Colonic mucosa (tissue), 4 donors: ENCODE measurements around the gene SORT1. TPM values are rescaled to one million over a fixed set of nuclear protein-coding genes. Genes with fewer than 3 reads are reported as not detected.

Source experiments
- DNase-seq: peaks from one replicate; pipeline ENCODE4 v3.0.0-alpha.2; 2020
- H3K27ac ChIP-seq: fragments of 200-600 bp; one replicate; pipeline ENCODE4 v1.8.0; 2021
- H3K27me3 ChIP-seq: fragments of 200-600 bp; one replicate; pipeline ENCODE4 v1.8.0; 2021
- H3K36me3 ChIP-seq: fragments of 200-600 bp; one replicate; pipeline ENCODE4 v1.8.0; 2021
- H3K4me1 ChIP-seq: fragments of 200-600 bp; one replicate; pipeline ENCODE4 v1.8.0; 2021; ENCODE audit warnings: mild to moderate bottlenecking
- H3K4me3 ChIP-seq: fragments of 200-600 bp; one replicate; pipeline ENCODE4 v1.8.0; 2021
- H3K9ac ChIP-seq, 2 donors: one replicate each; pipeline ENCODE4 v1.7.0; 2013; ENCODE audit warnings: control low read depth in 2 of 2, low read depth in 2 of 2, low read length in 2 of 2
- H3K9me3 ChIP-seq: fragments of 200-600 bp; one replicate; pipeline ENCODE4 v1.8.0; 2021
- intact Hi-C: fragments of 100-400 bp; cut with DNase I; formaldehyde crosslinking; loops from one replicate; pipeline ENCODE4 v1.14.1; 2022
- total RNA-seq, 2 donors: library from RNA; stranded (reverse); fragmentation: NEBNext Ultra II Directional in 1 of 2; extraction: Animal tissue kit (Norgen Biotek cat#: 25700) in 1 of 2; gene quantifications; one replicate each; pipeline ENCODE4 v1.2.1, GENCODE V29; 2021
- TF ChIP-seq, protein P1 (sequence below): fragments of 200-600 bp; IDR thresholded peaks from one replicate; pipeline ENCODE4 v1.8.0; 2022; ENCODE audit warnings: antibody characterized with exemption, mild to moderate bottlenecking
- donor health status: healthy.
- donor health status: DM: no; HTN: no; CAD: no.
- donor health status: DM: no; HTN: no; CAD: no.

The SORT1 gene
- total RNA-seq, 2 donors from 2014 or later, result 76.2 to 134 TPM

DNA sequence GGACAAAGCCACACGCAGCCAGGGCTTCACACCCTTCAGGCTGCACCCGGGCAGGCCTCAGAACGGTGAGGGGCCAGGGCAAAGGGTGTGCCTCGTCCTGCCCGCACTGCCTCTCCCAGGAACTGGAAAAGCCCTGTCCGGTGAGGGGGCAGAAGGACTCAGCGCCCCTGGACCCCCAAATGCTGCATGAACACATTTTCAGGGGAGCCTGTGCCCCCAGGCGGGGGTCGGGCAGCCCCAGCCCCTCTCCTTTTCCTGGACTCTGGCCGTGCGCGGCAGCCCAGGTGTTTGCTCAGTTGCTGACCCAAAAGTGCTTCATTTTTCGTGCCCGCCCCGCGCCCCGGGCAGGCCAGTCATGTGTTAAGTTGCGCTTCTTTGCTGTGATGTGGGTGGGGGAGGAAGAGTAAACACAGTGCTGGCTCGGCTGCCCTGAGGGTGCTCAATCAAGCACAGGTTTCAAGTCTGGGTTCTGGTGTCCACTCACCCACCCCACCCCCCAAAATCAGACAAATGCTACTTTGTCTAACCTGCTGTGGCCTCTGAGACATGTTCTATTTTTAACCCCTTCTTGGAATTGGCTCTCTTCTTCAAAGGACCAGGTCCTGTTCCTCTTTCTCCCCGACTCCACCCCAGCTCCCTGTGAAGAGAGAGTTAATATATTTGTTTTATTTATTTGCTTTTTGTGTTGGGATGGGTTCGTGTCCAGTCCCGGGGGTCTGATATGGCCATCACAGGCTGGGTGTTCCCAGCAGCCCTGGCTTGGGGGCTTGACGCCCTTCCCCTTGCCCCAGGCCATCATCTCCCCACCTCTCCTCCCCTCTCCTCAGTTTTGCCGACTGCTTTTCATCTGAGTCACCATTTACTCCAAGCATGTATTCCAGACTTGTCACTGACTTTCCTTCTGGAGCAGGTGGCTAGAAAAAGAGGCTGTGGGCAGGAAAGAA is 122.9 kb downstream of the SORT1 start:
- no peak overlapping the region for H3K27ac ChIP-seq
- no peaks in the 10 kb centered on the region for H3K36me3 ChIP-seq
- TF ChIP-seq, protein P1, sequence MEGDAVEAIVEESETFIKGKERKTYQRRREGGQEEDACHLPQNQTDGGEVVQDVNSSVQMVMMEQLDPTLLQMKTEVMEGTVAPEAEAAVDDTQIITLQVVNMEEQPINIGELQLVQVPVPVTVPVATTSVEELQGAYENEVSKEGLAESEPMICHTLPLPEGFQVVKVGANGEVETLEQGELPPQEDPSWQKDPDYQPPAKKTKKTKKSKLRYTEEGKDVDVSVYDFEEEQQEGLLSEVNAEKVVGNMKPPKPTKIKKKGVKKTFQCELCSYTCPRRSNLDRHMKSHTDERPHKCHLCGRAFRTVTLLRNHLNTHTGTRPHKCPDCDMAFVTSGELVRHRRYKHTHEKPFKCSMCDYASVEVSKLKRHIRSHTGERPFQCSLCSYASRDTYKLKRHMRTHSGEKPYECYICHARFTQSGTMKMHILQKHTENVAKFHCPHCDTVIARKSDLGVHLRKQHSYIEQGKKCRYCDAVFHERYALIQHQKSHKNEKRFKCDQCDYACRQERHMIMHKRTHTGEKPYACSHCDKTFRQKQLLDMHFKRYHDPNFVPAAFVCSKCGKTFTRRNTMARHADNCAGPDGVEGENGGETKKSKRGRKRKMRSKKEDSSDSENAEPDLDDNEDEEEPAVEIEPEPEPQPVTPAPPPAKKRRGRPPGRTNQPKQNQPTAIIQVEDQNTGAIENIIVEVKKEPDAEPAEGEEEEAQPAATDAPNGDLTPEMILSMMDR, result no peak
- H3K9me3 ChIP-seq, result no peaks in the 10 kb centered on the region
- DNase-seq, result peak; percentile 80
- H3K9ac ChIP-seq, result peak overlapping the region in 1 of 2 donors; percentile 19
- no peak overlapping the region for H3K4me3 ChIP-seq
- H3K27me3 ChIP-seq, result no peaks in the 10 kb centered on the region
- H3K4me1 ChIP-seq, result peaks cover 15% of the 10 kb centered on the region
- intact Hi-C loops, result no loop called here

DNA sequence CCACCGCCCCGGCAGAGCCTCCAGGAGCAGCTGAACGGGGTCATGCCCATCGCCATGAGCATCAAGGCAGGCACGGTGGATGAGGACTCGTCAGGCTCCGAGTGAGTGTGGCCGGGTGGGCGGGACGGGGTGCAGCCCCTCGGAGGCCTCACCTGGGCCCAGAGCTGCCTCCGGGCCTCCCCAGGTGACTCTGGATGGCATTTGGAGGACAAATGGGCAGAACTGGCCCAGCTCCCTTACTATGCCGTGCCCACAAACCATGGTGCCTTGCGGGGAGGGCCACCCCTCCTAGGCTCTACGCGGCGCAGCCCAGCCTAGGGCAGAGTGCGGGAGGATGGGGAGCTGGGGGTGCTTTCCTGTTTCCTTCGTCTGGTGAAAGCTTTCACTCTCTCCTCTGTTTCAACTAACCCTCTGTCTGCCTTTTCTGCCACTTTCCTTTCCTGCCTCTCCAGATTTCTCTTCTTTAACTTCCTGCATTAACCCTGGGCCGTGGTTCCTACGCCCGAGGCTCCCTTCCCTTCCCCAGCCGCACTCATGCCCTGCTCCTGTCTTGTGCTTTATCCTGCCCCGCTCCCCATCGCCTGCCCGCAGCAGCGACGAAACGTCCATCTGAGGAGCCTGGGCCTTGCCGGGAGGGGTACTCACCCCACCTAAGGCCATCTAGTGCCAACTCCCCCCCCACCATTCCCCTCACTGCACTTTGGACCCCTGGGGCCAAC is 124.0 kb downstream of the SORT1 start:
- no peak for DNase-seq
- no peaks in the 10 kb centered on the region for H3K36me3 ChIP-seq
- H3K9ac ChIP-seq, result peak overlapping the region in 1 of 2 donors; percentile 19
- no peak overlapping the region for H3K4me3 ChIP-seq
- H3K4me1 ChIP-seq, result peaks cover 15% of the 10 kb centered on the region
- H3K27me3 ChIP-seq, result no peaks in the 10 kb centered on the region
- no peaks in the 10 kb centered on the region for H3K9me3 ChIP-seq
- intact Hi-C loops, result no loop called here
- H3K27ac ChIP-seq, result no peak overlapping the region
- TF ChIP-seq, protein P1, result no peak

DNA sequence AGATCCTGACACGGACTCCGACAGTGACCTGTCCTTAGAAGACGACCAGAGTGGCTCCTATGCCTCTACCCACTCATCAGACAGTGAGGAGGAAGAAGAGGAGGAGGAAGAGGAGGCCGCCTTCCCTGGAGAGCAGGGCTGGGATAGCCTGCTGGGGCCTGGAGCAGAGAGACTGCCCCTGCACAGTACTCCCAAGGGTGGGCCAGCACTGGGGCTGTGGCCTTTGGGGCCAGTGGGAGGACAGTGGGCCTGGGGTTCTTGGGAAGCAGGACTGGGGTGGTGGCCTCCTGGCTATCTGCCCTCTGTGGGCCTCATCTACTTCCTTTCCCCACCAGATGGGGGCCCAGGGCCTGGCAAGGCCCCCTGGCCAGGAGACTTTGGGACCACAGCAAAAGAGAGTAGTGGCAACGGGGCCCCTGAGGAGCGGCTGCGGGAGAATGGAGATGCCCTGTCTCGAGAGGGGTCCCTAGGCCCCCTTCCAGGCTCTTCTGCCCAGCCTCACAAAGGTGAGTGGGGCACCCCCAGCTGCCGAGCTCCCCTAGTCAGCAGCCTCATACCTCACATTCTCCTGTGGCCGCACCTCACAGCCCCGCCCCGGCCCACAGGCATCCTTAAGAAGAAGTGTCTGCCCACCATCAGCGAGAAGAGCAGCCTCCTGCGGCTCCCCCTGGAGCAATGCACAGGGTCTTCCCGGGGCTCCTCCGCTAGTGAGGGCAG is 124.7 kb downstream of the SORT1 start:
- no peak overlapping the region for H3K9ac ChIP-seq
- peaks cover 15% of the 10 kb centered on the region for H3K4me1 ChIP-seq
- no peaks in the 10 kb centered on the region for H3K27me3 ChIP-seq
- no peak overlapping the region for H3K4me3 ChIP-seq
- H3K9me3 ChIP-seq, result no peaks in the 10 kb centered on the region
- intact Hi-C loops, result no loop called here
- no peak for DNase-seq
- no peak overlapping the region for H3K27ac ChIP-seq
- TF ChIP-seq, protein P1, result no peak
- H3K36me3 ChIP-seq, result no peaks in the 10 kb centered on the region

DNA sequence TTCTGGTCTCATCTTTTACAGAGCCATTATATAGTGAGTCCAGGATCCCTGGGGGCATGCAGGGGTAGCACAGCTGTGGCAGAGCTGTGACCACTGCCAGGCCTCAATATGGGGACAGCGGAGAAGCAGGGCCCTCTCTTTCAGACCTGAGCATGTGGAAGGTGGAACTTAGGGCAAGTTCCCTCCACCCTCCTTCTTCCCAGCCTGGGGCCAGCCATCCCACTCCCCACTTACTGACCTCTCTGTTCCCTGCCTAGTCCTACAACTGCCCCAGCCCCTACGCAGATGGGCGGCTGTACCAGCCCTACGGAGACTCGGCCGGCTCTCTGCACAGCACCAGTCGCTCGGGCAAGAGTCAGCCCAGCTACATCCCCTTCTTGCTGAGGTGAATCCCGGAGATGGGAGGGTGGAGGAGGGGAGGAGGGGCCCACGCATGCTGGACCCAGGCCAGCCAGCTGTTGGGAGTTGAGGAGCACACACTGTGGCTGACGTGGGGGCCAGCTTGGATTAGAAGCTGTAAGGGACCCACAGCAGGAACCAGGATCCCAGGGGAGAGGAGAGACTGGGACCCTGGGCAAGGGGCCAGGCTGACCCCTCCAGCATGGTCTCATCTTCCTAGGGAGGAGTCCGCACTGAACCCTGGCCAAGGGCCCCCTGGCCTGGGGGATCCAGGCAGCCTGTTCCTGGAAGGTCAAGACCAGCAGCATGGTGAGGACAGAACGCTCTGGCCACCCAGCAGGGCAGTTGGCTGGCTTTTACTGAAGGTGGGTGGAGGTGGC is 125.5 kb downstream of the SORT1 start:
- Histone ChIP-seq H3K4me1 (peaks cover 11% of the 10 kb centered on the region), H3K27me3 (no peaks in the 10 kb centered on the region), H3K36me3 (no peaks in the 10 kb centered on the region), H3K27ac (no peak overlapping the region), H3K9ac (no peak overlapping the region), H3K4me3 (no peak overlapping the region), H3K9me3 (no peaks in the 10 kb centered on the region)
- intact Hi-C loops, result no loop called here
- no peak for DNase-seq
- TF ChIP-seq, protein P1, result no peak

DNA sequence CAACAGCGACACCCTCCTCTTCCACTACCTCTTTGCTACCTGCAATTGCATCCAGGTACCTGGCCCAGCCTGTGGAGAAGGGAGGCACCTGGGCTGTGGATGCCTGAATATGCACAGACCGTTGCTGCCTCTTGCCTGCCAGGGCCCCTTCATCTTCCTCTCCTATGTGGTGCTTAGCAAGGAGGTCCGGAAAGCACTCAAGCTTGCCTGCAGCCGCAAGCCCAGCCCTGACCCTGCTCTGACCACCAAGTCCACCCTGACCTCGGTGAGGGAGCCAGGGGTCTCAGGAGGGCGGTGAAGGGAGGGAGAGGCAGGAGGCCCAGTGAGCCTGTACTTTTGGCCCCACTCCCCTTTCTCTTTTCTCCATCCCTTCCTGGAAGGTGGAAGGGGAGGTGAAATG is 126.3 kb downstream of the SORT1 start:
- Histone ChIP-seq H3K4me3 (no peak overlapping the region), H3K27ac (no peak overlapping the region), H3K4me1 (peaks cover 9% of the 10 kb centered on the region), H3K9ac (no peak overlapping the region), H3K9me3 (no peaks in the 10 kb centered on the region), H3K27me3 (no peaks in the 10 kb centered on the region), H3K36me3 (no peaks in the 10 kb centered on the region)
- DNase-seq, result no peak
- TF ChIP-seq, protein P1, result no peak
- intact Hi-C loops, result no loop called here
